Purkinje cell (primary cell): ENCODE measurements around the gene C10orf120. TPM values are rescaled to one million over a fixed set of nuclear protein-coding genes. Genes with fewer than 3 reads are reported as not detected.

Source experiments
- polyA plus RNA-seq: library from polyadenylated mRNA; unstranded; fragments of >200 nt; fragmentation: Nextera tagmentation; gene quantifications from 2 replicates; pipeline ENCODE4 v1.2.1, GENCODE V29; 2014

C10orf120 gene
- polyA plus RNA-seq = not detected in 2 replicates

GRCh38 chr10:122699796-122700455 is at the start of gene C10orf120:
TSS of gene C10orf120 (minus strand) at chr10:122699846. CDS start at chr10:122699790, 56 bp downstream.

Other genes starting within 250 kb of the C10orf120 start
- not detected in 2 replicates for gene ARMS2, start 245.2 kb downstream of the C10orf120 start, polyA plus RNA-seq
- 73.1 and 85.0 TPM in 2 replicates for gene HTRA1, start 238.3 kb downstream of the C10orf120 start, polyA plus RNA-seq
- 0.06 TPM in 1 of 2 replicates, not detected in the other for gene DMBT1, start 139.1 kb downstream of the C10orf120 start, polyA plus RNA-seq
- 0.66 TPM in 1 of 2 replicates, not detected in the other for gene CUZD1, start 146.0 kb upstream of the C10orf120 start, polyA plus RNA-seq
- gene FAM24B, start 179.7 kb upstream of the C10orf120 start, polyA plus RNA-seq = 28.0 and 36.0 TPM in 2 replicates
- gene FAM24A, start 210.8 kb upstream of the C10orf120 start, polyA plus RNA-seq = not detected in 2 replicates